ENCODE measurements around the gene CACNA2D2. TPM values are rescaled to one million over a fixed set of nuclear protein-coding genes. Genes with fewer than 3 reads are reported as not detected.

CACNA2D2 gene
- total and polyA plus RNA-seq, 8 donors: 15.4 to 86.6 (median 30.2) TPM

DNA sequence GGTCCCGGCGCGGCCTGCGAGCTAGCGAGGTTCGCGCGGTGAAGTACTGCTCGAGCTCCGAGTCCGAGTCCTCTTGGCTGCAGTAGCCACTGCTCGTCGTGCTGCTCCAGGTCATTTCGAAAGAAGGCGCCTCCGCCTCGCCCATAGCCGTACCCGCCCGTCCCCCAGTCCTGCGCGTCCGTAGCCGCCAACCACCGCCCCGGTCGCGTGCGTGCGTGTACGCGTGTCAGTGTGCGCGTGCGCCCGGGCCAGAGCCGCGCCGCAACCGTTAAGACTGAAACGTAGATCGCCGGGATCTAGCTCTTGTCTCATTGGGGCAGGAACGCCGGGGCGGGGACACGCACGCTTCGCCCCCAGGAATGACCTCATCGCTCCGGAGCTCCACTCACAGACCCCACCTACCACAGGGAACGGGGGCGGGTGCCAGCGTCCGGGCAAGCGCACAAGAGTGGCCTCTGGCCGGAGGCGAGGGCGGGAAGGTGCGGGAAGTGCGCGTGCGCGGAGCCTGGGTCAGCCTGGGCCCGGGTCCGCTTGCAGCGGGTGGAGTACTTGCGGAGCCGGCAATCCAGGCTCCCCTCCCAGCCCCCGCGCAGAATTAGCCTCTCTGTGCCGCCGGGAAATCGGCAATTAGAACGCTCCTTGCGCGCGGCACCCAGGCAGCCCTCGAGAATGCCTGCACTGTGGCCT is 166.1 kb downstream of the CACNA2D2 start:
- TF ChIP-seq CTCF (IDR thresholded peaks at IDR 0.05): no peak
- Histone ChIP-seq H3K36me3 (peaks cover 0 to 12% of the 10 kb centered on the region in 2 donors), H3K4me1 (peaks cover 36 to 89% of the 10 kb centered on the region in 2 donors), H3K27ac (peak overlapping the region; percentile 94 to 98), H3K4me3 (peak overlapping the region; percentile 51 to 81), H3K9me3 (no peaks in the 10 kb centered on the region), H3K27me3 (no peaks in the 10 kb centered on the region)
- intact Hi-C loops (cut with DNase I): no loop called here
- DNase-seq (peak; percentile 97 to 100 (median 100)), ATAC-seq (peak; percentile 86)

GRCh38 chr3:50336452-50337174 is 166.8 kb downstream of the CACNA2D2 start:
- H3K27me3 ChIP-seq: no peaks in the 10 kb centered on the region
- DNase-seq: no peak
- TF ChIP-seq CTCF (IDR thresholded peaks at IDR 0.05): no peak
- H3K9me3 ChIP-seq: no peaks in the 10 kb centered on the region
- peak; percentile 21 for ATAC-seq
- H3K27ac ChIP-seq: peak overlapping the region; percentile 94 to 98
- H3K4me1 ChIP-seq: peaks cover 35 to 92% of the 10 kb centered on the region in 2 donors
- H3K36me3 ChIP-seq: peaks cover 0 to 19% of the 10 kb centered on the region in 2 donors
- intact Hi-C loops (cut with DNase I): no loop called here
- H3K4me3 ChIP-seq: peak overlapping the region; percentile 51 to 81

DNA sequence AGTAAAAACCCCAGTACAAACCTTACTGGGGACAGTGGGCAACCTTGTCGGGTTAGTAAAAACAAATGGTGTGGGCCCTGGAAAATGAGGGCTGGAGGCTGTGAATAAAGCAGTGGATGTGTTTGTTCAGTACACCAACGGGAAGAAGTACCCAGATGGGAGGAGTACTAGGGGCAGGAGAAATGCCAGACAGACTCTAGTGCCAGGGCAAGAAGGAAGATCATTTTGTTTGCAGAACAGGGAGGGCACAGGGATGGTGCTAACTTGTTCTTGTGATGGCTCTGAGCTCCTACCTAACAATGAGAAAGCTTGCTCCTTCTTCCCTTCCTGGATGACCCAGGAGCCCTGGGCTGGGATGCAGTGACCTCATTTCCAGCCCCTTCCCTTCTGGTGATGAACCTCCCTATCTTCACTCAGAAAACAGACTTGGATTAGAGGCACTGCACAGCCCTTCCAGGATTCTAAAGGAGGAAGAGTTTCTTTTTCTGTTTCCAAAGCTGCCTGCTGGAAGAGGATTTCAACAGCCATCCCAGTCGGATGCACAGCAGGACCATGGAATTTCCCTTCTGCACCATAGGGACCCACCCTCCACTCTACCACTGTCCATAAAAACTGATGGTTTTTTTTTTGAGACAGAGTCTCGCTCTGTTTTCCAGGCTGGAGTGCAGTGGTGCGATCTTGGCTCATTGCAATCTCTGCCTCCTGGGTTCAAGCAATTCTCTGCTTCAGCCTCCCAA is 168.9 kb downstream of the CACNA2D2 start:
- Histone ChIP-seq H3K4me3 (peak overlapping the region in 1 of 2 donors; percentile 81), H3K27me3 (no peaks in the 10 kb centered on the region), H3K27ac (peak overlapping the region; percentile 94 to 98), H3K36me3 (peaks cover 0 to 40% of the 10 kb centered on the region in 2 donors), H3K4me1 (peaks cover 23 to 71% of the 10 kb centered on the region in 2 donors), H3K9me3 (no peaks in the 10 kb centered on the region)
- TF ChIP-seq CTCF (IDR thresholded peaks at IDR 0.05): no peak
- intact Hi-C loops (cut with DNase I): no loop called here
- no peak for DNase-seq
- ATAC-seq: no peak

- H3K4me3 ChIP-seq: peak overlapping the region in 1 of 2 donors; percentile 81
- H3K36me3 ChIP-seq: peaks cover 0 to 46% of the 10 kb centered on the region in 2 donors
- intact Hi-C loops (cut with DNase I): no loop called here
- no peaks in the 10 kb centered on the region for H3K9me3 ChIP-seq
- peaks cover 23 to 65% of the 10 kb centered on the region in 2 donors for H3K4me1 ChIP-seq
- ATAC-seq: no peak
- peak overlapping the region; percentile 94 to 98 for H3K27ac ChIP-seq
- H3K27me3 ChIP-seq: no peaks in the 10 kb centered on the region
- DNase-seq: peak in 1 of 4 donors; percentile 40
- no peak for TF ChIP-seq CTCF (IDR thresholded peaks at IDR 0.05)
Measured at GRCh38 chr3:50333744-50334328, 169.6 kb downstream of the CACNA2D2 start.
